B cell (primary cell): ENCODE measurements around the gene PGAM2.

ENCODE experiments used
- CTCF ChIP-seq: fragments of 200-600 bp; IDR thresholded peaks from one replicate; pipeline ENCODE4 v1.8.0; 2022; ENCODE audit warnings: antibody characterized with exemption, mild to moderate bottlenecking
- EZH2 ChIP-seq: IDR thresholded peaks from 2 replicates; pipeline ENCODE4 v1.6.1; 2012; ENCODE audit warnings: borderline replicate concordance, low read depth, mild to moderate bottlenecking, moderate library complexity, low read length; ENCODE audit not compliant: insufficient read depth, poor library complexity, severe bottlenecking

- TF ChIP-seq CTCF (no peak), EZH2 (no peak)
Observed at GRCh38 chr7:44052771-44053365, 12.5 kb downstream of the PGAM2 start.
